B cell (primary cell): Measurements from ENCODE around the gene WDR46. TPM values are rescaled to one million over a fixed set of nuclear protein-coding genes. Genes with fewer than 3 reads are reported as not detected.

ENCODE experiments used
- ATAC-seq: fragments of 200-7000 bp; cut with Tn5 transposase; one replicate; pipeline ENCODE4 v1.10.0; 2021; ENCODE audit warnings: low read depth, mild to moderate bottlenecking, moderate number of reproducible peaks, moderate library complexity
- CTCF ChIA-PET: fragments of 350-600 bp; sonication (Branson Sonifier 250); formaldehyde crosslinking; loops from one replicate; lab custom pipeline; 2021; ENCODE audit warnings: antibody characterized with exemption, inconsistent platforms; lab: Charles Lee
- POLR2A ChIA-PET: fragments of 350-600 bp; sonication (Branson Sonifier 250); formaldehyde crosslinking; loops from one replicate; lab custom pipeline; 2021; ENCODE audit warnings: antibody characterized with exemption; lab: Charles Lee
- DNase-seq: peaks from one replicate; pipeline ENCODE4 v3.0.0; 2013
- H2AFZ ChIP-seq: 2 replicates; pipeline ENCODE4 v1.6.1; 2012; ENCODE audit warnings: mild to moderate bottlenecking, low read depth, low read length; ENCODE audit not compliant: insufficient read depth, poor library complexity, severe bottlenecking
- H3K27ac ChIP-seq, 2 donors: 1 replicate in 1 of 2; 2 replicates in 1 of 2; pipeline ENCODE4 v1.5.1; 2012 to 2013; ENCODE audit warnings: low read length in 2 of 2, mild to moderate bottlenecking in 2 of 2, moderate library complexity in 1 of 2
- H3K27me3 ChIP-seq, 4 experiments: fragments of 200-600 bp in 1 of 4; sonication (generic) in 1 of 4; replicated peaks in 1 of 4; 1 replicate in 2 of 4; 2 replicates in 2 of 4; pipeline versions ENCODE4 v1.6.1 to v1.7.0; 2013 to 2016; ENCODE audit warnings: low read length in 3 of 4, mild to moderate bottlenecking in 2 of 4, mixed read lengths in 1 of 4, moderate library complexity in 1 of 4; ENCODE audit not compliant: insufficient read depth in 4 of 4, control insufficient read depth in 3 of 4; ENCODE audit errors: control extremely low read depth in 1 of 4
- H3K36me3 ChIP-seq, 2 experiments: replicated peaks in 1 of 2; 1 replicate in 1 of 2; 2 replicates in 1 of 2; pipeline versions ENCODE4 v1.6.1 to v1.7.1; 2013; ENCODE audit warnings: low read length in 1 of 2; ENCODE audit not compliant: insufficient read depth in 2 of 2, control insufficient read depth in 1 of 2; ENCODE audit errors: control extremely low read depth in 1 of 2, extremely low read depth in 1 of 2
- H3K4me1 ChIP-seq, 2 donors: fragments of 200-600 bp in 1 of 2; sonication (generic) in 1 of 2; 1 replicate in 1 of 2; 2 replicates in 1 of 2; pipeline versions ENCODE4 v1.5.1 to v1.6.1; 2013 to 2017; ENCODE audit warnings: low read length in 2 of 2; ENCODE audit not compliant: control insufficient read depth in 2 of 2, insufficient read depth in 2 of 2
- H3K4me2 ChIP-seq: replicated peaks from 2 replicates; pipeline ENCODE3; 2012; ENCODE audit warnings: mild to moderate bottlenecking, low read depth, low read length; ENCODE audit not compliant: poor library complexity, severe bottlenecking
- H3K4me3 ChIP-seq, 5 experiments: fragments of 200-600 bp in 1 of 5; sonication (generic) in 1 of 5; 1 replicate in 3 of 5; 2 replicates in 2 of 5; pipeline versions ENCODE4 v1.5.1 to v1.7.0; 2011 to 2016; ENCODE audit warnings: low read length in 4 of 5, mild to moderate bottlenecking in 4 of 5, low read depth in 2 of 5, control low read depth in 1 of 5, moderate library complexity in 1 of 5; ENCODE audit not compliant: insufficient read depth in 1 of 5; ENCODE audit errors: control extremely low read depth in 1 of 5, extremely low read depth in 1 of 5
- H3K79me2 ChIP-seq: fragments of 200-600 bp; sonication (generic); one replicate; pipeline ENCODE4 v1.6.0; 2016; ENCODE audit warnings: low read length; ENCODE audit not compliant: control insufficient read depth, insufficient read depth
- H3K9ac ChIP-seq: fragments of 200-600 bp; sonication (generic); 2 replicates; pipeline ENCODE4 v1.6.1; 2017; ENCODE audit warnings: mild to moderate bottlenecking, low read length, moderate library complexity
- H3K9me3 ChIP-seq, 3 donors: one replicate each; pipeline versions ENCODE4 v1.6.1 to v1.7.1; 2013; ENCODE audit warnings: low read length in 2 of 3; ENCODE audit not compliant: control insufficient read depth in 2 of 3, insufficient read depth in 1 of 3; ENCODE audit errors: control extremely low read depth in 1 of 3
- H4K20me1 ChIP-seq: 2 replicates; pipeline ENCODE4 v1.6.0; 2012; ENCODE audit warnings: mild to moderate bottlenecking, low read length; ENCODE audit not compliant: insufficient read depth, control insufficient read depth, poor library complexity, severe bottlenecking
- H3K27ac Mint-ChIP-seq: one replicate; pipeline ENCODE4 v1.8.0; 2021; ENCODE audit warnings: mixed read lengths
- H3K27me3 Mint-ChIP-seq: one replicate; pipeline ENCODE4 v1.8.0; 2021; ENCODE audit warnings: mixed read lengths
- H3K4me1 Mint-ChIP-seq: one replicate; pipeline ENCODE4 v1.8.0; 2021; ENCODE audit warnings: mixed read lengths
- H3K4me3 Mint-ChIP-seq: one replicate; pipeline ENCODE4 v1.8.0; 2021; ENCODE audit warnings: mixed read lengths
- H3K9me3 Mint-ChIP-seq: one replicate; pipeline ENCODE4 v1.8.0; 2022; ENCODE audit warnings: mixed read lengths; ENCODE audit not compliant: insufficient read depth
- CTCF ChIP-seq: fragments of 200-600 bp; IDR thresholded peaks from one replicate; pipeline ENCODE4 v1.8.0; 2022; ENCODE audit warnings: antibody characterized with exemption, mild to moderate bottlenecking
- EZH2 ChIP-seq: IDR thresholded peaks from 2 replicates; pipeline ENCODE4 v1.6.1; 2012; ENCODE audit warnings: borderline replicate concordance, low read depth, mild to moderate bottlenecking, moderate library complexity, low read length; ENCODE audit not compliant: insufficient read depth, poor library complexity, severe bottlenecking
- WGBS: methylation state at CpG from one replicate; pipeline ENCODE4 v1.1.5; 2013; ENCODE audit warnings: missing lambda C conversion rate; ENCODE audit not compliant: insufficient coverage; 5-methylcytosine and 5-hydroxymethylcytosine counted together
- intact Hi-C: fragments of 100-400 bp; cut with micrococcal nuclease; formaldehyde crosslinking; loops from one replicate; pipeline ENCODE4 v1.10.0; 2022
- polyA plus RNA-seq: library from polyadenylated mRNA; depleted of rRNA; stranded (reverse); fragments of >200 nt; gene quantifications from 2 replicates; pipeline ENCODE4 v1.2.3, GENCODE V29; 2012
- total RNA-seq, 2 donors: library from RNA; stranded (reverse); fragments of 120-200 nt in 1 of 2; gene quantifications; 1 replicate in 1 of 2; 2 replicates in 1 of 2; pipeline versions ENCODE4 v1.2.3 to v1.2.4, GENCODE V29; 2013 to 2022

Gene WDR46
- total and polyA plus RNA-seq, 2 donors (not counting 1 experiment from before 2014, with no cell fraction given): 60.1 to 77.2 TPM

GRCh38 chr6:33294086-33294823 is 5.2 kb upstream of the WDR46 start:
- Histone ChIP-seq H4K20me1 (peaks cover 20% of the 10 kb centered on the region), H3K9ac (no peak overlapping the region), H3K4me2 (no peak overlapping the region), H3K27me3 (no peaks in the 10 kb centered on the region), H3K36me3 (peaks cover 0 to 60% of the 10 kb centered on the region in 2 experiments), H3K27ac (no peak overlapping the region), H2AFZ (no peak overlapping the region), H3K79me2 (peaks cover 25% of the 10 kb centered on the region), H3K4me1 (peaks cover 16 to 26% of the 10 kb centered on the region in 2 donors), H3K4me3 (no peak overlapping the region), H3K9me3 (no peaks in the 10 kb centered on the region)
- Mint-ChIP-seq H3K4me3 (no peak overlapping the region), H3K27ac (peak overlapping the region; percentile 53), H3K4me1 (peaks cover 38% of the 10 kb centered on the region), H3K9me3 (no peaks in the 10 kb centered on the region), H3K27me3 (no peaks in the 10 kb centered on the region)
- intact Hi-C loops: no loop called here
- POLR2A ChIA-PET: interaction anchor here (0.5 kb wide), 1 partner anchor 96 kb away, joined by 6 read pairs; no protein-coding TSS in a partner anchor
- DNase-seq (no peak), ATAC-seq (no peak)
- CTCF ChIA-PET: interaction anchor here (1.8 kb wide), 1 partner anchor 17 kb away, joined by 4 read pairs; the partner anchor contains the start of gene B3GALT4
- TF ChIP-seq EZH2: no peak
- no peak for TF ChIP-seq CTCF
- WGBS: 95% methylated on average over 8 of the region's 10 CpGs
